Cardiac muscle cell (in vitro differentiated cells and primary cell): ENCODE data around the gene PKNOX2. TPM values are rescaled to one million over a fixed set of nuclear protein-coding genes. Genes with fewer than 3 reads are reported as not detected.

Experiments
- DNase-seq, 2 donors: peaks; one replicate each; pipeline versions ENCODE4 v3.0.0 to v3.0.0-alpha.2; 2010 to 2017; ENCODE audit warnings: low read depth in 1 of 2, low spot score in 1 of 2
- H3K27ac ChIP-seq: fragments of 200-600 bp; sonication (generic); 2 replicates; pipeline ENCODE4 v1.5.1; 2016
- H3K27me3 ChIP-seq: fragments of 200-600 bp; sonication (generic); 2 replicates; pipeline ENCODE4 v1.6.0; 2016; ENCODE audit warnings: control low read depth
- H3K36me3 ChIP-seq: fragments of 200-600 bp; sonication (generic); 2 replicates; pipeline ENCODE4 v1.5.1; 2016; ENCODE audit warnings: control low read depth
- H3K4me1 ChIP-seq: fragments of 200-600 bp; sonication (generic); 2 replicates; pipeline ENCODE4 v1.8.1; 2017; ENCODE audit warnings: low read depth, mild to moderate bottlenecking, mixed run types
- H3K4me3 ChIP-seq: fragments of 200-600 bp; sonication (generic); 2 replicates; pipeline ENCODE4 v1.5.1; 2016; ENCODE audit warnings: mild to moderate bottlenecking
- H3K9me3 ChIP-seq: fragments of 200-600 bp; sonication (generic); 2 replicates; pipeline ENCODE4 v1.5.1; 2017; ENCODE audit warnings: low read depth, mild to moderate bottlenecking, control low read depth
- CTCF ChIP-seq: IDR thresholded peaks from 2 replicates; pipeline ENCODE4 v1.5.1; 2012; ENCODE audit warnings: low read depth, mild to moderate bottlenecking, low read length
- polyA plus RNA-seq: library from polyadenylated mRNA; unstranded; fragments of >200 nt; fragmentation: Nextera tagmentation; extraction: Ambion mirVana; gene quantifications from 2 replicates; pipeline ENCODE4 v1.2.1, GENCODE V29; 2016
- total RNA-seq: library from RNA; depleted of rRNA; stranded (reverse); fragments of >200 nt; gene quantifications from 2 replicates; pipeline ENCODE4 v1.2.3, GENCODE V29; 2016

PKNOX2 gene
- total and polyA plus RNA-seq, 2 experiments from 2014 or later, result 2.1 to 6.1 TPM

DNA sequence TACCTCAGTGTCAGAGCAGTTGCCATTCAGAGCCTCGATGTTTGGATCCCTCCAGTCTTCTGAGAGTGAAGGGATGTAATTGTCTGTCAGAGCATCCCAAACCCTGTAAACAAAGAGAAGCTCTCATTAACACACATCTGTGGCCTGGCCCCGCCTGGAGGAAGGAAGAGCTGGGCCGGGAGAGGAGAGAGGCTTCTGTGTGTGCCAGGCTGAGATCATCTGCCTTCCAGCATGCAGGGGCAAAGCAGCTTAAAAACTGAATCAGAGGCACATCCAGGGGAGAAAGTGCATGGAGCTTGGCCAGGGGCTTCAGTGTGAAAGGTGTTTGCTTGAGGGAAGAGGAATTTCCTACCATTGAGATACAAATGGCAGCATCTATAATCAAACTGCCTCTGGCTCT, 317.0 kb downstream of the PKNOX2 start:
- no peaks in the 10 kb centered on the region for H3K27me3 ChIP-seq
- no peak for DNase-seq
- no peaks in the 10 kb centered on the region for H3K36me3 ChIP-seq
- no peaks in the 10 kb centered on the region for H3K9me3 ChIP-seq
- no peak overlapping the region for H3K27ac ChIP-seq
- H3K4me1 ChIP-seq, result peaks cover 27% of the 10 kb centered on the region
- no peak for TF ChIP-seq CTCF
- no peak overlapping the region for H3K4me3 ChIP-seq

Other genes with a start within 250 kb of the PKNOX2 start
- gene HEPN1, start 245.5 kb upstream of the PKNOX2 start, total RNA-seq, result not detected in 2 replicates
- not detected in 2 replicates for gene HEPN1, start 245.5 kb upstream of the PKNOX2 start, polyA plus RNA-seq
- gene HEPACAM, start 228.7 kb upstream of the PKNOX2 start, total RNA-seq, result 0.04 and 0.12 TPM in 2 replicates
- not detected in 2 replicates for gene HEPACAM, start 228.7 kb upstream of the PKNOX2 start, polyA plus RNA-seq
- 0.95 and 2.2 TPM in 2 replicates for gene CCDC15, start 210.5 kb upstream of the PKNOX2 start, total RNA-seq
- 0.59 and 2.2 TPM in 2 replicates for gene CCDC15, start 210.5 kb upstream of the PKNOX2 start, polyA plus RNA-seq
- gene SLC37A2, start 101.4 kb upstream of the PKNOX2 start, total RNA-seq, result 0.04 and 1.0 TPM in 2 replicates
- 0.22 and 0.98 TPM in 2 replicates for gene SLC37A2, start 101.4 kb upstream of the PKNOX2 start, polyA plus RNA-seq
- 21.3 and 23.4 TPM in 2 replicates for gene TMEM218, start 53.1 kb upstream of the PKNOX2 start, total RNA-seq
- gene TMEM218, start 53.1 kb upstream of the PKNOX2 start, polyA plus RNA-seq, result 26.8 and 33.8 TPM in 2 replicates